GM21717 (cell line): ENCODE data around the gene SIRPA.

ENCODE experiments used
- ATAC-seq: cut with Tn5 transposase; IDR thresholded peaks from one replicate; pipeline ENCODE4 v1.9.1; 2021; ENCODE audit warnings: mild to moderate bottlenecking, moderate library complexity; ENCODE audit not compliant: unreplicated experiment

The SIRPA gene

GRCh38 chr20:1894951-1895673 lies at the start of gene SIRPA:
SIRPA (plus strand) TSS chr20:1895407; CDS start chr20:1895448, 41 bp downstream.
- ATAC-seq: no peak

GRCh38 chr20:1845701-1846100 lies 49.5 kb upstream of the SIRPA start:
- ATAC-seq: no peak

DNA sequence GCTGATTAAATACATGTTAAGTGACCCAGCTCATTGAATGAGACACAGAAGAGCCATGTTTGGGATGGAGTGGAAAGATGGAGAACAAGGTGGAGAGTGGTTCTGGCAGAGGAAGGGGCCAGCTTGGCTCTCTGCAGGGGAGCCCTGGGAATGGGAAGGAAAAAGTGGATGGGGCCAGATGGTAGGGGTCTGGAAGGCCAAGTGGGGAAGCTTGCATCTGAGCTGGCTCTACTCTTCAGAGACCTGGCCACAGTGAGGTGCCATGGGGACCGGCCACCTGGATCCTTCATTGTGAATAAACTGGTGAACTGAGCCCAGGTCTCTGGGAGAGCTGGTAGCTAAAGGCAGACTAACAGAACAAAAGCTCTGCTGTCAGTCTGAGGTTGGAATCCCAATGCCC lies 48.9 kb upstream of the SIRPA start:
- no peak for ATAC-seq

GRCh38 chr20:1846876-1847275 lies 48.3 kb upstream of the SIRPA start:
- ATAC-seq: no peak

DNA sequence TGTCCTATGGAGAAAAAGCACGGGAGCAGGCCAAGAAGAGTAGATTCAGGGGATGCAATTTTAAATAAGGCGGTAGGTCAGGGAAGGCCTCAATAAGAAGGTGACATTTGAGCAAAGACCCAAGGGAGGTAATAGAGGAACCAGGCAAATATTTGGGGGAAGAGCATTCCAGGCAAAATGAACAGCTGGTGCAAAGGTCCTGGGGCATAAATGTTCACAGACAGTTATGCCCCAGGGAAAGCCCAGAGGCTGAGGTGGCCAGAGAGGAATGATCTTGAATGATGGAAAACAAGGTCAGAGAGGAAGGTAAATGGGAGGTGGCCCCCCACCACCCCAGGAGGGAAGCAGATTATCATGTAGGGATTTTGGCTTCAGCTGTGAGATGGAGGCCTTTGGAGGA lies 47.4 kb upstream of the SIRPA start:
- ATAC-seq: no peak

- ATAC-seq: no peak
These were observed 46.8 kb upstream of the SIRPA start for GRCh38 chr20:1848373-1848772.

GRCh38 chr20:1851396-1851795 lies 43.8 kb upstream of the SIRPA start:
- ATAC-seq: no peak

GRCh38 chr20:1853473-1853872 lies 41.7 kb upstream of the SIRPA start:
- ATAC-seq: no peak

GRCh38 chr20:1854246-1854645 lies 41.0 kb upstream of the SIRPA start:
- no peak for ATAC-seq

GRCh38 chr20:1855109-1855508 lies 40.1 kb upstream of the SIRPA start:
- no peak for ATAC-seq

DNA sequence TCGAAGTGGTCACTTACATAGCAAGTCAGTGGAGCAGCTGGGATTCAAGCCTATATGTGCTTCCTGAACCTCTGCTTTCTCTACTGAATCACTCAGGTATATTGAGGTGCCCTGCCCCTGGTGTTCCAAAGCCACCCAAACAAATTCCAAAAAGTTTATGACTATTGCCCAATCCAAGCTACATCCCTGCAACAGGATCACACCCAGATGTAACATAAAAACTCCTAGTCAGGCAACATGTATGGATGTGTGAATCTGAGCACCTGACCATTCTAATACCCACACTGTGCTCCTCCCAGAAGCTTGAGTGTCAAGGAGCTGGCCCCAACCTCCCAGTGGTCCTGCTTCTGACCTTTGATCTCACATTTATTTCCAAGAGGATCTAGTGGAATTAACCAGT lies 39.5 kb upstream of the SIRPA start:
- no peak for ATAC-seq

- ATAC-seq: no peak
These were observed 38.8 kb upstream of the SIRPA start for GRCh38 chr20:1856424-1856823.

DNA sequence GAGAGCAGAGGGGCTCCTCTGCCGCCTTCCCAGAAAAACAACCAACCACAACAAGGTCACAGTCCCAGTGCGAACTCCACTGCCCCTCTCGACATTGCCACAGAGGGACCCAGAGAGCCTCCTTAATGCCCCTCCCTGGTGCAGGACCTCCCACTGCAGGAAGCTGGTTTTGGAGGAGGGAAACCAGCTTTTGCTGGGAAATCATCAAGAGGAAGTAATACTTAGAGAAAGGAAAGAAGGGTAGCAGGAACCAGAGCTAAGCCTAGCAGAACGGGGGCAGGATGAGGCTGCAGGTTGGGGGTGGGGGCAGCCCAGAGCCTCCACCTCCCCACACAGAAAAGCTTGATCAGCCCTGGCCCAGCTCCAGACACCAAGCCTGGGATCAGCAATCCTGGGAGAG lies 37.7 kb upstream of the SIRPA start:
- no peak for ATAC-seq

DNA sequence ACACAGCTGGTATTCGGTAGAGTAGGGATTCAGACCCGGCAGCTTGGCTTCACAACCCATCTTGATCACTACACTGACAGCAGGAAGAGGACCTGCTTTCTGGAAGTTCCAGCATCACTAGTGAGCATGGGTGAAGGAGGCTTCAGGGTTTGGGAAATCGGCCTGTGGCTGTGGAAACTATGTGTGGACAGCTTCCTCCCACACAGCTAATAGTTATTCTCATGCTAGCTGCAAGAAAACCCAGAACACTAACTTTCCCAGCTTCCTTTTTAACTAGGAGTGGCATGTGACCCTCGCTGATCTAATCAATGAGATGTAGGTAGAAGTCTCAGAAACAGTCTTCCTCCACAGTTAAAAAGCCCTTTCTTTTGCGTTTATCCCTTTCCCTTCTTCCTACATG lies 36.3 kb upstream of the SIRPA start:
- ATAC-seq: no peak

- no peak for ATAC-seq
These were observed 34.8 kb upstream of the SIRPA start for GRCh38 chr20:1860446-1860845.

DNA sequence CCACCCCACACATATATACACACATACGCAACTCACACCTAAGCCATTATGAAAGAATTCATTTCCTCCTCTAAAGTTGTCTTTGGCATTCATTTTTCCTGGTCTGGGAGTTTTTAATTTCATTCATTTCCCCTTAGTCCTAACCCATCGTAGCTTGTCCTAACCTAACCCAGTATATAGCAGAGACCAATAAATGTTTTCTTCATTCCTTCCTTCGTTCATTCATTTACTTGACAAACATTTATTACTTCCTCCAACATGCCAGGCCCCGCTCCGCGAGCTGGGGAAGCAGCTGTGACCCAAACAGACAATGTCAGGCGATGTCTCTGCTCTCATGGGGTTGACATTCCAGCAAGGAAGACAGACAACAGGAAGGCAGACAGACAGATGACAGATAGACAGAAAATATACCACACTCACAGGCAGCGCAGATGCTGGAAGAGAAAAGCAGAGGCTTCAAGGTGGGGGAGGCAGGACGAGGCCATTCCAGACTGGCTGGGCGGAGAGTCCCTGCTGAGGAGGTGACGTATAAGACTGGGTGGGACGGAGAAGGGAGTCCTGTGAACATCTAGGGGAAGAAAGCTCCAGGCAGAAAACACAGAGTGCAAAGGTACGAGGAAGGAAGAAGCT lies 33.7 kb upstream of the SIRPA start:
- no peak for ATAC-seq

- no peak for ATAC-seq
These were observed 33.1 kb upstream of the SIRPA start for GRCh38 chr20:1861996-1862662.

DNA sequence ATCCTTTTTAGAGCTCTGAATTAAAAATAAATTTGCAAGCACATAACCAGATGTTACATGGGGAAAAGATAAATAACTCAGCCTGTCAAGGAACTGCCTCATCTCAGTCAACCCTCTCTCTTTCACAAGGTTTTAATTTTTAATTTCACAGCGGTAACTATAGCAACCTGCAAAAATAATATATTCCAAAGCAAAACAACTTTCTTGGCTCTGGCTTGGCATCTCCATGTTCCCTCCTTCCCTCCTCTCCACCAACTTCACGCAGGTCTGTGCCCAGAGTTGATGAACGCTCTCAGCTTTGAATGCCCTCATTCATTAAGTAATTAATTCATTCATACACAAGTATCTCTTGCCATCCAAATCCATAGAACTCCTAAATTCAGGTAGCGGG lies 32.5 kb upstream of the SIRPA start:
- no peak for ATAC-seq

DNA sequence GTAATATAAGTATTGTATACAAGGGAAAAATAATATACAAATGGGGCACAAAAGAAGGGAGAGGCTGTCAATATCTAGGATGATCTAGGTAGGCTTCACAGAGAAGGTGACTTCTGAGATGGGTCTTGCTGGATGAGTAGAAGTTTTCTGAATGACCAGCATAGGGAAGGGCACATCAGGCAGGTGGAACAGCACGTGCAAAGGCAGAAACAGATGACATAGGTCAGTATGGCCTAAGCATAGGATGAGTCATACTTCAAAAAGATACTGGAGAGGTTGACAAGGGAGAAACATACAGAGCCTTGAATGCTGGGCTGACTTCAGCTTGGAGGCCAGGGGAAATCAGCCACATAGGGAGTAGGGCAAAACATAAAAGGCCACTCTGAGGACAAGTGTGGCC lies 31.9 kb upstream of the SIRPA start:
- ATAC-seq: no peak

DNA sequence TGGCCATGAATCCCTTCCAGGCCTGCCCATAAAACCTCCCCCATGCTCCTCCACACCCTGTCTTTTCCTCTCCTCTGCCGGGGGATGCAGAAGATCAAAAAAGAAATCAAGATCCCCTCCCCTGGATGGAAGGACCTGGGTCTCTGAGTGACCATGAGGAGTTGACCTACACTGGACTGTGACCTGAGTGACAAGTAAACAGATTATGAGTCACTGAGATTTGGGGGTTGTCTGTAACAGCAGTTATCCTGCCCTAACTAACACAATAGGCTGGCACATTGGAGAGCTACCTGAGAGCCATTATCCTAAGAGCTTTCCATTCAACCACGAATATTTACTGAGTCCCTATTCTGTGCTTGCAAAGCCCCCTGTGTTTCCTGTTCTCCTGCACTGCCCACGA lies 28.4 kb upstream of the SIRPA start:
- no peak for ATAC-seq

GRCh38 chr20:1867495-1868260 lies 27.5 kb upstream of the SIRPA start:
- no peak for ATAC-seq

DNA sequence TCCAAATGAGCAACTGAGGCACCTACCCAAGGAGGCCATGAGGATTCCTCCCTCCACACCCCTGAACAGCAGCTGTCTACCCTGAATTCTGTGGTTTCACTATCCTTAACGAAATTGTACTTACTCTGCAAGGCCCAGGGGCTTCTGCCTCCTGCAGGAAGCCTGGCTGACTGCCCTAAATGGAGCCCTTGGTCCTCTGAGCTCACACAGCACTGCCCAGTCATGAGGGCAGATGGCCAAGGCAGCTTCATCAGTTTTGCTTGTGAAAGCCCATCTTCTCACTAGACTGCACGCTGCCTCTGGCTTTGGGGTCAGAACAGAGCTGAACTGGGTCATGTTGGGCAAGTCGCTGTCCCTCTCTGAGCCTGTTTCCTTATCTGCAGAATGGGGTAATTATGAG lies 26.4 kb upstream of the SIRPA start:
- no peak for ATAC-seq
